H1 (cell line): Measurements from ENCODE around the gene FRY. TPM values are rescaled to one million over a fixed set of nuclear protein-coding genes. Genes with fewer than 3 reads are reported as not detected.

Experiments
- CTCF ChIA-PET: fragments of 300-600 bp; sonication (Branson Sonifier 250); formaldehyde crosslinking; loops from one replicate; lab custom pipeline; 2021; ENCODE audit not compliant: partially characterized antibody; lab: Charles Lee
- POLR2A ChIA-PET: fragments of 300-600 bp; sonication (Branson Sonifier 250); formaldehyde crosslinking; loops from one replicate; lab custom pipeline; 2021; ENCODE audit warnings: inconsistent platforms; ENCODE audit not compliant: partially characterized antibody; lab: Charles Lee
- DNase-seq, 2 experiments: peaks; one replicate each; pipeline versions ENCODE4 v3.0.0 to v3.0.0-alpha.2; 2010 to 2022; ENCODE audit warnings: low spot score in 2 of 2, low read depth in 1 of 2, mixed read lengths in 1 of 2
- FAIRE-seq: peaks from 2 replicates; lab custom pipeline; 2011; peaks lifted over from hg19 to GRCh38; lab: Jason Lieb, UNC
- H2AFZ ChIP-seq: 2 replicates; pipeline ENCODE4 v1.8.1; 2012; ENCODE audit warnings: low read length, inconsistent platforms
- H2AK5ac ChIP-seq: 2 replicates; pipeline ENCODE4 v1.6.1; 2013; ENCODE audit warnings: low read depth, low read length
- H2BK120ac ChIP-seq: replicated peaks from 2 replicates; pipeline ENCODE3; 2013; ENCODE audit warnings: low read depth, low read length, inconsistent platforms
- H2BK12ac ChIP-seq: 2 replicates; pipeline ENCODE4 v1.6.1; 2013; ENCODE audit warnings: low read depth, low read length
- H2BK15ac ChIP-seq: 2 replicates; pipeline ENCODE4 v1.6.1; 2013; ENCODE audit warnings: low read length
- H2BK20ac ChIP-seq: 2 replicates; pipeline ENCODE4 v1.6.1; 2013; ENCODE audit warnings: low read length
- H2BK5ac ChIP-seq: 2 replicates; pipeline ENCODE4 v1.6.1; 2013; ENCODE audit warnings: low read depth, low read length
- H3K14ac ChIP-seq: 2 replicates; pipeline ENCODE4 v1.6.1; 2013; ENCODE audit warnings: inconsistent platforms; ENCODE audit not compliant: insufficient read length
- H3K18ac ChIP-seq: 2 replicates; pipeline ENCODE4 v1.6.1; 2013; ENCODE audit warnings: low read length; ENCODE audit errors: extremely low read depth
- H3K23ac ChIP-seq: 2 replicates; pipeline ENCODE4 v1.6.1; 2013; ENCODE audit warnings: inconsistent platforms; ENCODE audit not compliant: insufficient read length
- H3K23me2 ChIP-seq: 2 replicates; pipeline ENCODE4 v1.6.1; 2013; ENCODE audit warnings: low read depth, low read length
- H3K27ac ChIP-seq: 2 replicates; pipeline ENCODE4 v1.6.1; 2011; ENCODE audit warnings: low read depth, low read length, inconsistent platforms
- H3K27me3 ChIP-seq, 4 experiments: replicated peaks in 1 of 4; 1 replicate in 1 of 4; 2 replicates in 3 of 4; pipeline versions ENCODE4 v1.6.1 to v1.8.1; 2011 to 2013; ENCODE audit warnings: low read length in 3 of 4, mild to moderate bottlenecking in 3 of 4, inconsistent platforms in 2 of 4, mixed read lengths in 2 of 4, moderate library complexity in 1 of 4; ENCODE audit not compliant: control insufficient read depth in 3 of 4, insufficient read depth in 3 of 4; ENCODE audit errors: extremely low read depth in 1 of 4
- H3K36me3 ChIP-seq, 4 experiments: 2 replicates each; pipeline versions ENCODE4 v1.6.1 to v1.8.1; 2011 to 2013; ENCODE audit warnings: mild to moderate bottlenecking in 4 of 4, low read length in 3 of 4, moderate library complexity in 2 of 4, control low read depth in 1 of 4, inconsistent platforms in 1 of 4; ENCODE audit not compliant: insufficient read depth in 4 of 4, control insufficient read depth in 2 of 4
- H3K4ac ChIP-seq: replicated peaks from 2 replicates; pipeline ENCODE3; 2013; ENCODE audit warnings: low read length, low read depth, mixed read lengths, inconsistent platforms; ENCODE audit not compliant: insufficient read length
- H3K4me1 ChIP-seq, 4 experiments: replicated peaks in 1 of 4; 1 replicate in 1 of 4; 2 replicates in 3 of 4; pipeline versions ENCODE4 v1.6.1 to v1.8.1; 2011 to 2013; ENCODE audit warnings: low read length in 3 of 4, inconsistent platforms in 2 of 4, mixed read lengths in 1 of 4; ENCODE audit not compliant: insufficient read depth in 4 of 4, control insufficient read depth in 3 of 4
- H3K4me2 ChIP-seq, 2 experiments: 2 replicates each; pipeline versions ENCODE4 v1.6.1 to v1.8.1; 2011 to 2013; ENCODE audit warnings: low read depth in 2 of 2, low read length in 2 of 2, control low read depth in 1 of 2, inconsistent platforms in 1 of 2, mild to moderate bottlenecking in 1 of 2; ENCODE audit not compliant: insufficient read depth in 1 of 2
- H3K4me3 ChIP-seq, 4 experiments: fragments of 200-600, 300-600 bp in 1 of 4; sonication (generic), shearing (Covaris generic), sonication (Bioruptor Twin) in 1 of 4; 2 replicates each; pipeline versions ENCODE4 v1.5.1 to v1.8.1; 2011 to 2016; ENCODE audit warnings: low read length in 4 of 4, low read depth in 3 of 4, control low read depth in 2 of 4, inconsistent platforms in 2 of 4, mild to moderate bottlenecking in 2 of 4, mixed read lengths in 1 of 4, moderate library complexity in 1 of 4; ENCODE audit not compliant: insufficient read depth in 2 of 4; ENCODE audit errors: extremely low read depth in 1 of 4
- H3K56ac ChIP-seq: replicated peaks from 2 replicates; pipeline ENCODE3; 2013; ENCODE audit warnings: low read depth, mild to moderate bottlenecking, mixed read lengths, low read length, inconsistent platforms; ENCODE audit not compliant: insufficient read length
- H3K79me1 ChIP-seq: 2 replicates; pipeline ENCODE4 v1.6.1; 2013; ENCODE audit warnings: low read depth, low read length, control low read depth
- H3K79me2 ChIP-seq, 2 experiments: 2 replicates each; pipeline versions ENCODE4 v1.6.1 to v1.8.1; 2012 to 2013; ENCODE audit warnings: low read length in 2 of 2, mild to moderate bottlenecking in 2 of 2, inconsistent platforms in 1 of 2; ENCODE audit not compliant: insufficient read depth in 2 of 2, control insufficient read depth in 1 of 2
- H3K9ac ChIP-seq, 4 experiments: replicated peaks in 1 of 4; 1 replicate in 1 of 4; 2 replicates in 3 of 4; pipeline versions ENCODE4 v1.6.1 to v1.8.1; 2011 to 2013; ENCODE audit warnings: low read depth in 3 of 4, low read length in 3 of 4, control low read depth in 2 of 4, mild to moderate bottlenecking in 2 of 4, moderate library complexity in 2 of 4, inconsistent platforms in 1 of 4; ENCODE audit errors: extremely low read depth in 1 of 4
- H3K9me3 ChIP-seq, 2 experiments: 2 replicates each; pipeline versions ENCODE4 v1.6.1 to v1.8.1; 2012 to 2013; ENCODE audit warnings: mild to moderate bottlenecking in 2 of 2, moderate library complexity in 2 of 2, control low read depth in 1 of 2, inconsistent platforms in 1 of 2, low read depth in 1 of 2, low read length in 1 of 2, mixed read lengths in 1 of 2; ENCODE audit not compliant: insufficient read depth in 2 of 2
- H4K20me1 ChIP-seq, 2 experiments: replicated peaks in 1 of 2; 2 replicates each; pipeline versions ENCODE3 to v1.8.1; 2011 to 2013; ENCODE audit warnings: inconsistent platforms in 2 of 2, low read length in 2 of 2, mild to moderate bottlenecking in 1 of 2; ENCODE audit not compliant: insufficient read depth in 2 of 2, control insufficient read depth in 1 of 2
- H4K5ac ChIP-seq: 2 replicates; pipeline ENCODE4 v1.6.1; 2013; ENCODE audit warnings: low read length, low read depth, mixed read lengths, inconsistent platforms; ENCODE audit not compliant: insufficient read length
- H4K8ac ChIP-seq: 2 replicates; pipeline ENCODE4 v1.8.0; 2013; ENCODE audit warnings: mild to moderate bottlenecking, moderate library complexity, low read length, inconsistent platforms; ENCODE audit not compliant: insufficient read depth; ENCODE audit errors: extremely low read depth
- H4K91ac ChIP-seq: replicated peaks from 2 replicates; pipeline ENCODE3; 2013; ENCODE audit warnings: low read length, mixed read lengths, inconsistent platforms; ENCODE audit not compliant: insufficient read length
- ASH2L ChIP-seq: fragments of 200-600, 300-600 bp; sonication (generic); IDR thresholded peaks from one replicate; pipeline ENCODE4 v1.7.1; 2017; ENCODE audit warnings: low read length
- CREB1 ChIP-seq: IDR thresholded peaks from 2 replicates; pipeline ENCODE4 v1.6.1; 2012; ENCODE audit warnings: inconsistent platforms
- EP300 ChIP-seq, 2 experiments: IDR thresholded peaks; 1 replicate in 1 of 2; 2 replicates in 1 of 2; pipeline ENCODE4 v1.6.1; 2011 to 2012; ENCODE audit warnings: low read depth in 2 of 2, low read length in 2 of 2, mild to moderate bottlenecking in 2 of 2, borderline replicate concordance in 1 of 2, inconsistent platforms in 1 of 2, moderate library complexity in 1 of 2
- KDM4A ChIP-seq: IDR thresholded peaks from one replicate; pipeline ENCODE4 v1.7.1; 2012; ENCODE audit warnings: low read depth, mild to moderate bottlenecking, moderate library complexity, low read length, inconsistent platforms; ENCODE audit not compliant: severe bottlenecking
- MAFK ChIP-seq: IDR thresholded peaks from 2 replicates; pipeline ENCODE4 v1.6.1; 2012; ENCODE audit warnings: low read depth, mild to moderate bottlenecking, improper control_type of control experiment, low read length
- RFX5 ChIP-seq: IDR thresholded peaks from 2 replicates; pipeline ENCODE4 v1.6.1; 2011; ENCODE audit warnings: low read depth, low read length, improper control_type of control experiment, borderline replicate concordance
- RNF2 ChIP-seq: fragments of 200-900, 300-1000 bp; sonication (generic); IDR thresholded peaks from 2 replicates; pipeline ENCODE4 v1.7.1; 2016; ENCODE audit warnings: borderline replicate concordance, low read depth, mild to moderate bottlenecking, antibody characterized with exemption, low read length; ENCODE audit not compliant: poor library complexity, severe bottlenecking; ENCODE audit errors: missing control alignments
- SP1 ChIP-seq: IDR thresholded peaks from 2 replicates; pipeline ENCODE4 v1.6.1; 2011; ENCODE audit warnings: low read depth, low read length
- SP2 ChIP-seq: IDR thresholded peaks from 2 replicates; pipeline ENCODE4 v1.6.1; 2012; ENCODE audit warnings: mild to moderate bottlenecking, low read length, inconsistent platforms
- WGBS, 2 experiments: shearing (Covaris generic) in 1 of 2; methylation state at CpG; one replicate each; pipeline versions ENCODE4 v1.1.6 to v1.1.7; 2013 to 2015; ENCODE audit warnings: low lambda C conversion rate in 2 of 2, mixed read lengths in 2 of 2, inconsistent platforms in 1 of 2, low coverage in 1 of 2, missing lambda C conversion rate in 1 of 2; ENCODE audit not compliant: insufficient replicate concordance in 2 of 2, insufficient coverage in 1 of 2, insufficient read length in 1 of 2; ENCODE audit errors: extremely low coverage in 1 of 2, missing lambda C conversion rate in 1 of 2; 5-methylcytosine and 5-hydroxymethylcytosine counted together
- polyA plus RNA-seq, 7 experiments: library from polyadenylated mRNA; depleted of rRNA in 3 of 7; stranded (reverse) in 5 of 7; unstranded in 2 of 7; fragments of >200 nt in 5 of 7; fragments of 200-250 nt in 2 of 7; gene quantifications; 1 replicate in 5 of 7; 2 replicates in 1 of 7; 4 replicates in 1 of 7; pipeline versions ENCODE4 v1.2.1 to v1.2.3, GENCODE V29; 2011 to 2013; ENCODE audit warnings: missing spikeins in 2 of 7, mixed read lengths in 2 of 7
- total RNA-seq: library from RNA; stranded (reverse); fragmentation: NEBNext Ultra II Directional; extraction: Animal tissue kit (Norgen Biotek cat#: 25700); gene quantifications from 2 replicates; pipeline ENCODE4 v1.2.1, GENCODE V29; 2021

Gene FRY
- total and polyA plus RNA-seq, 2 of the 8 experiments (the other 6 are each of a cell fraction or from before 2014, with no cell fraction given), result 4.3 to 9.2 TPM

DNA sequence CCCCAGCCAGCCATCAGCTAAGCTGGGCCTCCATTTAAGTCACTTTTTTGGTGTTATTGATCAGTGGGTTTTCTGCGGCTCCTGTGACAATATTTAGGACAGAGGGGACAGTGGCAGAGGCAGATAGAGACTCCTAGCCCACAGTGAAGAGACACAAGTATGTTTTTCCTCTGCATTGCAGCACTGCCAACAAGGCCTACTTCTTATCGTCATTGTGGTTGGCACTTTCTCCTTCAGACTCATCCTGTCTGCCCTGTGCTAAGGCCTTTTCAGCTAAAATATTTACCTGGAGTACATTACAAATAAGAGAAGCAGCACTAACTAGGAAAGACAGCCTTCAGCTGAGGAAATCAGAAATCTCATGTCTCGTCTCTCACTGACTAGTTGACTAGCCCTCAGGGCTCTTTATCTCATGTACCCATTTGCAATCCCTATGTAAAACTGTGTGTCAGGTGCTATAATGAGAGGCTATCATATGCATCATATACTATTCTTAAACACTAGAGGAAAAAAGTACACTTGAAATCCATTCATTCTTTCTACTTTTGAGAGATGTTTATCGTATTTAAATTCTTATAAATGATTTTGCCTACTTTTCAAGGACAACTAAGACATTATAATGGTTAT is 221.4 kb downstream of the FRY start:
- DNase-seq, result no peak
- Histone ChIP-seq H3K4me2 (no peak overlapping the region), H3K56ac (no peak overlapping the region), H2AK5ac (no peak overlapping the region), H2BK20ac (no peak overlapping the region), H3K9me3 (no peaks in the 10 kb centered on the region), H4K5ac (no peak overlapping the region), H4K91ac (no peak overlapping the region), H3K36me3 (peaks cover 0 to 3% (median 0%) of the 10 kb centered on the region in 4 experiments; a peak in 1 of 8 replicates), H3K4me3 (no peak overlapping the region), H3K23me2 (no peaks in the 10 kb centered on the region), H2BK15ac (no peak overlapping the region), H3K23ac (no peak overlapping the region), H3K27ac (no peak overlapping the region), H3K4ac (no peak overlapping the region), H3K27me3 (no peaks in the 10 kb centered on the region), H3K18ac (no peak overlapping the region), H3K79me2 (no peaks in the 10 kb centered on the region), H2BK12ac (no peak overlapping the region), H2BK5ac (no peak overlapping the region), H3K9ac (peak overlapping the region in 1 of 4 experiments; percentile 34; a peak in 1 of 7 replicates), H4K20me1 (no peaks in the 10 kb centered on the region), H3K4me1 (no peaks in the 10 kb centered on the region), H2AFZ (no peak overlapping the region), H3K79me1 (no peaks in the 10 kb centered on the region), H3K14ac (no peak overlapping the region), H2BK120ac (no peak overlapping the region), H4K8ac (no peak overlapping the region)
- TF ChIP-seq MAFK, result no peak
- TF ChIP-seq CREB1, result no peak
- no peak for TF ChIP-seq RFX5
- TF ChIP-seq SP1, result no peak
- no peak for TF ChIP-seq RNF2
- TF ChIP-seq KDM4A, result no peak
- no peak for TF ChIP-seq SP2
- TF ChIP-seq EP300 (IDR thresholded peaks at IDR 0.05; ENCODE audit: borderline replicate concordance in 1 of 2, low read depth in 2 of 2, low read length in 2 of 2), result no peak
- no peak for TF ChIP-seq ASH2L
- FAIRE-seq, result no peak
- CTCF ChIA-PET, result no interaction called here
- POLR2A ChIA-PET, result no interaction called here
- WGBS, 2 experiments, result 87% methylated on average over 4 of the region's 4 CpGs; no CpG with 5 or more reads in 1 of the 2 experiments
